ENCODE measurements around the gene PKP4.
A peak's percentile ranks its signal among the peaks of the same experiment; 100 is the strongest.

The PKP4 gene

GRCh38 chr2:158498043-158498748 is 41.4 kb downstream of the PKP4 start:
- H3K9ac ChIP-seq (ENCODE audit: insufficient read length): no peak overlapping the region
- no peak for DNase-seq (ENCODE audit: low read depth, low spot score)
- no peaks in the 10 kb centered on the region for H3K36me3 ChIP-seq (ENCODE audit: insufficient read depth, low read length)
- no peaks in the 10 kb centered on the region for H3K9me3 ChIP-seq (ENCODE audit: low read depth, low read length)
- H3K27ac ChIP-seq: no peak overlapping the region
- no peak overlapping the region for H3K4me3 ChIP-seq
- TF ChIP-seq POLR2AphosphoS5 (IDR thresholded peaks at IDR 0.05; ENCODE audit: borderline replicate concordance, low read depth, low read length): no peak
- no peak for TF ChIP-seq EZH2 (IDR thresholded peaks at IDR 0.05)
- no peak for TF ChIP-seq FOXP2 (optimal IDR thresholded peaks at IDR 0.05; ENCODE audit: control extremely low read depth, extremely low read length, insufficient read depth)

GRCh38 chr2:158498749-158499136 is 42.0 kb downstream of the PKP4 start:
- no peaks in the 10 kb centered on the region for H3K36me3 ChIP-seq (ENCODE audit: insufficient read depth, low read length)
- H3K27ac ChIP-seq: no peak overlapping the region
- H3K4me3 ChIP-seq: no peak overlapping the region
- TF ChIP-seq FOXP2 (optimal IDR thresholded peaks at IDR 0.05; ENCODE audit: control extremely low read depth, extremely low read length, insufficient read depth): no peak
- no peak for DNase-seq (ENCODE audit: low read depth, low spot score)
- H3K9me3 ChIP-seq (ENCODE audit: low read depth, low read length): no peaks in the 10 kb centered on the region
- H3K9ac ChIP-seq (ENCODE audit: insufficient read length): no peak overlapping the region

- H3K9me3 ChIP-seq (ENCODE audit: low read depth, low read length): no peaks in the 10 kb centered on the region
- no peaks in the 10 kb centered on the region for H3K36me3 ChIP-seq (ENCODE audit: insufficient read depth, low read length)
- H3K4me3 ChIP-seq: no peak overlapping the region
- no peak overlapping the region for H3K27ac ChIP-seq
- TF ChIP-seq FOXP2 (optimal IDR thresholded peaks at IDR 0.05; ENCODE audit: control extremely low read depth, extremely low read length, insufficient read depth) (no peak), EZH2 (IDR thresholded peaks at IDR 0.05) (no peak), POLR2AphosphoS5 (IDR thresholded peaks at IDR 0.05; ENCODE audit: borderline replicate concordance, low read depth, low read length) (no peak)
- DNase-seq (ENCODE audit: low read depth, low spot score): no peak
- H3K9ac ChIP-seq (ENCODE audit: insufficient read length): no peak overlapping the region
Observed at GRCh38 chr2:158499383-158499782, 42.6 kb downstream of the PKP4 start.

- Histone ChIP-seq H3K9ac (ENCODE audit: insufficient read length) (no peak overlapping the region), H3K9me3 (ENCODE audit: low read depth, low read length) (no peaks in the 10 kb centered on the region), H3K27ac (no peak overlapping the region), H3K4me3 (no peak overlapping the region), H3K36me3 (ENCODE audit: insufficient read depth, low read length) (no peaks in the 10 kb centered on the region)
- TF ChIP-seq FOXP2 (optimal IDR thresholded peaks at IDR 0.05; ENCODE audit: control extremely low read depth, extremely low read length, insufficient read depth): no peak
- DNase-seq (ENCODE audit: low read depth, low spot score): no peak
Observed at GRCh38 chr2:158500333-158500732, 43.6 kb downstream of the PKP4 start.

GRCh38 chr2:158501301-158501700 is 44.5 kb downstream of the PKP4 start:
- Histone ChIP-seq H3K27ac (no peak overlapping the region), H3K9me3 (ENCODE audit: low read depth, low read length) (no peaks in the 10 kb centered on the region), H3K9ac (ENCODE audit: insufficient read length) (no peak overlapping the region), H3K4me3 (no peak overlapping the region), H3K36me3 (ENCODE audit: insufficient read depth, low read length) (no peaks in the 10 kb centered on the region)
- DNase-seq (ENCODE audit: low read depth, low spot score): no peak
- TF ChIP-seq FOXP2 (optimal IDR thresholded peaks at IDR 0.05; ENCODE audit: control extremely low read depth, extremely low read length, insufficient read depth): no peak
- TF ChIP-seq POLR2AphosphoS5 (IDR thresholded peaks at IDR 0.05; ENCODE audit: borderline replicate concordance, low read depth, low read length): no peak
- no peak for TF ChIP-seq EZH2 (IDR thresholded peaks at IDR 0.05)

GRCh38 chr2:158502974-158503373 is 46.2 kb downstream of the PKP4 start:
- Histone ChIP-seq H3K4me3 (peak overlapping the region; percentile 17), H3K9ac (ENCODE audit: insufficient read length) (peak overlapping the region; percentile 48), H3K27ac (peak overlapping the region; percentile 92), H3K36me3 (ENCODE audit: insufficient read depth, low read length) (no peaks in the 10 kb centered on the region), H3K9me3 (ENCODE audit: low read depth, low read length) (no peaks in the 10 kb centered on the region)
- TF ChIP-seq FOXP2 (optimal IDR thresholded peaks at IDR 0.05; ENCODE audit: control extremely low read depth, extremely low read length, insufficient read depth) (no peak), POLR2AphosphoS5 (IDR thresholded peaks at IDR 0.05; ENCODE audit: borderline replicate concordance, low read depth, low read length) (no peak), EZH2 (IDR thresholded peaks at IDR 0.05) (no peak)
- DNase-seq (ENCODE audit: low read depth, low spot score): peak; percentile 55

- Histone ChIP-seq H3K4me3 (no peak overlapping the region), H3K9ac (ENCODE audit: insufficient read length) (no peak overlapping the region), H3K36me3 (ENCODE audit: insufficient read depth, low read length) (no peaks in the 10 kb centered on the region), H3K27ac (no peak overlapping the region), H3K9me3 (ENCODE audit: low read depth, low read length) (no peaks in the 10 kb centered on the region)
- no peak for TF ChIP-seq POLR2AphosphoS5 (IDR thresholded peaks at IDR 0.05; ENCODE audit: borderline replicate concordance, low read depth, low read length)
- no peak for TF ChIP-seq FOXP2 (optimal IDR thresholded peaks at IDR 0.05; ENCODE audit: control extremely low read depth, extremely low read length, insufficient read depth)
- DNase-seq (ENCODE audit: low read depth, low spot score): no peak
Observed at GRCh38 chr2:158504088-158504487, 47.3 kb downstream of the PKP4 start.

GRCh38 chr2:158505448-158505934 is 48.7 kb downstream of the PKP4 start:
- Histone ChIP-seq H3K9ac (ENCODE audit: insufficient read length) (no peak overlapping the region), H3K9me3 (ENCODE audit: low read depth, low read length) (no peaks in the 10 kb centered on the region), H3K27ac (0 out of 2 replicates have a peak overlapping the region, but pooled peaks have one; percentile 27), H3K36me3 (ENCODE audit: insufficient read depth, low read length) (no peaks in the 10 kb centered on the region), H3K4me3 (no peak overlapping the region)
- no peak for TF ChIP-seq EZH2 (IDR thresholded peaks at IDR 0.05)
- no peak for TF ChIP-seq FOXP2 (optimal IDR thresholded peaks at IDR 0.05; ENCODE audit: control extremely low read depth, extremely low read length, insufficient read depth)
- TF ChIP-seq POLR2AphosphoS5 (IDR thresholded peaks at IDR 0.05; ENCODE audit: borderline replicate concordance, low read depth, low read length): no peak
- DNase-seq (ENCODE audit: low read depth, low spot score): no peak

GRCh38 chr2:158507141-158507540 is 50.4 kb downstream of the PKP4 start:
- no peak overlapping the region for H3K27ac ChIP-seq
- TF ChIP-seq POLR2AphosphoS5 (IDR thresholded peaks at IDR 0.05; ENCODE audit: borderline replicate concordance, low read depth, low read length): no peak
- no peak for TF ChIP-seq FOXP2 (optimal IDR thresholded peaks at IDR 0.05; ENCODE audit: control extremely low read depth, extremely low read length, insufficient read depth)
- TF ChIP-seq EZH2 (IDR thresholded peaks at IDR 0.05): no peak

More at GRCh38 chr2:158507141-158507540, 50.4 kb downstream of the PKP4 start:
- H3K4me3 ChIP-seq: no peak overlapping the region
- no peaks in the 10 kb centered on the region for H3K9me3 ChIP-seq (ENCODE audit: low read depth, low read length)
- DNase-seq (ENCODE audit: low read depth, low spot score): no peak
- H3K9ac ChIP-seq (ENCODE audit: insufficient read length): no peak overlapping the region
- H3K36me3 ChIP-seq (ENCODE audit: insufficient read depth, low read length): no peaks in the 10 kb centered on the region
